A549 (cell line): ENCODE measurements around the gene PDGFRA.

Experiments used
- CTCF ChIP-seq: fragments of >200 bp; sonication (Bioruptor Twin); formaldehyde crosslinking; IDR thresholded peaks from 3 replicates; pipeline ENCODE4 v1.5.1; 2016
- PBX3 ChIP-seq: IDR thresholded peaks from 2 replicates; pipeline ENCODE4 v1.6.1; 2012
- POLR2A ChIP-seq: IDR thresholded peaks from 2 replicates; pipeline ENCODE4 v1.6.1; 2012; ENCODE audit warnings: mild to moderate bottlenecking, low read length
- RAD21 ChIP-seq, 2 experiments: fragments of >200 bp in 1 of 2; sonication (Bioruptor Twin) in 1 of 2; formaldehyde crosslinking in 1 of 2; IDR thresholded peaks in 1 of 2; conservative IDR thresholded peaks in 1 of 2; 2 replicates in 1 of 2; 3 replicates in 1 of 2; pipeline ENCODE4 v1.6.1; 2012 to 2018; ENCODE audit warnings: inconsistent platforms in 1 of 2
- SREBF2 ChIP-seq: fragments of 450-650 bp; IDR thresholded peaks from 2 replicates; pipeline ENCODE4 v1.6.1; 2014; ENCODE audit warnings: mild to moderate bottlenecking, moderate library complexity
- USF2 ChIP-seq: fragments of 450-650 bp; IDR thresholded peaks from 2 replicates; pipeline ENCODE4 v1.6.1; 2014; ENCODE audit warnings: antibody characterized with exemption
- TF ChIP-seq, protein P1 (sequence below): IDR thresholded peaks from 2 replicates; pipeline ENCODE4 v1.6.1; 2012; ENCODE audit warnings: low read depth, borderline replicate concordance
- TF ChIP-seq, protein P2 (sequence below): fragments of 250-450 bp; sonication (Bioruptor Pico); IDR thresholded peaks from 2 replicates; pipeline ENCODE4 v1.5.0; 2021; ENCODE audit warnings: mild to moderate bottlenecking, moderate library complexity, borderline replicate concordance
- TF ChIP-seq, protein P3 (sequence below): fragments of 200-600 bp; sonication (generic); IDR thresholded peaks from 2 replicates; pipeline ENCODE4 v1.6.1; 2016; ENCODE audit warnings: antibody characterized with exemption, mild to moderate bottlenecking, moderate library complexity

DNA sequence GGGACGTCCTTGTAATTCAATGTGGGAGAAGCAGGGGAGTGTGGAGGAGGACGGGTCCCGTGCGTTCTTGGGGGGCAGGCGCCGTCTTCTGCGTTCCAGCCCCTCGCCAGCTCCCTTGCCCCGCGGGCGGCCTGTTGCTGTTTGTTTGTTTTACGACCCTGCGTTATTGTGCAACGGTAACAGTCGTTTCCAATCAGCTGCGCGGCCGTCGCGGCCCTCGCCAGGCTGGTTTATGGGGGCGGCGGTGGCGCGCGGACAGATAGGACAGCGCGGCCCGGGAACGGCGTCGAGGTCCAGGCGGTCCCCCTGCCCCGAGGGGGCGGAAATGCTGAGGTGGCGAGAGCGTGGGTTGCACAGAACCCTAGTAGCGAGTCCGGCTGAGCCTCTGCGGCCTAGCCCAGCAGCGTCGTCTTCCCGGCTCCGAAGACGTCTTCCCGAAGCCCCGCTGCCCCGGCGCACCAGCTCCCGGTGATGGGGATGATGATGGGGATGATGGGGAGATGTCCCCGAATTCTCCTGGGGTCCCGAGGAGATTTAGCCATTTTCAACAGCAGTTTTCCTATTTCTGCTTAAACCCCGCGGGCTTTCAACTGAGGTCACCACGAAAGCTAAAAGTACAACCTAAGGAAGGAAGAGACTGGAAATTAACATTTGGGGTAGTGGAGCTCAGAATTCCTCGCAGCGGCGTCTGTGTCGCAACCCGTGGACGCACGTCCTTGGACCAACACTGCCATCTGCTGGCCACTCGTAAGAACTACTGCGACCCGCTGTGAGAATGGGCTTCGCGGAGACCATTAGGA, 4.8 kb downstream of the PDGFRA start:
- TF ChIP-seq PBX3, result no peak
- TF ChIP-seq, protein P1, sequence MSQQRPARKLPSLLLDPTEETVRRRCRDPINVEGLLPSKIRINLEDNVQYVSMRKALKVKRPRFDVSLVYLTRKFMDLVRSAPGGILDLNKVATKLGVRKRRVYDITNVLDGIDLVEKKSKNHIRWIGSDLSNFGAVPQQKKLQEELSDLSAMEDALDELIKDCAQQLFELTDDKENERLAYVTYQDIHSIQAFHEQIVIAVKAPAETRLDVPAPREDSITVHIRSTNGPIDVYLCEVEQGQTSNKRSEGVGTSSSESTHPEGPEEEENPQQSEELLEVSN, result no peak
- no peak for TF ChIP-seq SREBF2
- peak; percentile 81 to 88 for TF ChIP-seq RAD21 (conservative IDR thresholded peaks at IDR 0.05 in 1 of 2, IDR thresholded peaks at IDR 0.05 in 1 of 2)
- no peak for TF ChIP-seq USF2
- peak; percentile 73 for TF ChIP-seq CTCF
- TF ChIP-seq, protein P2, sequence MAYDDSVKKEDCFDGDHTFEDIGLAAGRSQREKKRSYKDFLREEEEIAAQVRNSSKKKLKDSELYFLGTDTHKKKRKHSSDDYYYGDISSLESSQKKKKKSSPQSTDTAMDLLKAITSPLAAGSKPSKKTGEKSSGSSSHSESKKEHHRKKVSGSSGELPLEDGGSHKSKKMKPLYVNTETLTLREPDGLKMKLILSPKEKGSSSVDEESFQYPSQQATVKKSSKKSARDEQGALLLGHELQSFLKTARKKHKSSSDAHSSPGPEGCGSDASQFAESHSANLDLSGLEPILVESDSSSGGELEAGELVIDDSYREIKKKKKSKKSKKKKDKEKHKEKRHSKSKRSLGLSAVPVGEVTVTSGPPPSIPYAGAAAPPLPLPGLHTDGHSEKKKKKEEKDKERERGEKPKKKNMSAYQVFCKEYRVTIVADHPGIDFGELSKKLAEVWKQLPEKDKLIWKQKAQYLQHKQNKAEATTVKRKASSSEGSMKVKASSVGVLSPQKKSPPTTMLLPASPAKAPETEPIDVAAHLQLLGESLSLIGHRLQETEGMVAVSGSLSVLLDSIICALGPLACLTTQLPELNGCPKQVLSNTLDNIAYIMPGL (CRISPR knock-in tag), result no peak
- TF ChIP-seq, protein P3, sequence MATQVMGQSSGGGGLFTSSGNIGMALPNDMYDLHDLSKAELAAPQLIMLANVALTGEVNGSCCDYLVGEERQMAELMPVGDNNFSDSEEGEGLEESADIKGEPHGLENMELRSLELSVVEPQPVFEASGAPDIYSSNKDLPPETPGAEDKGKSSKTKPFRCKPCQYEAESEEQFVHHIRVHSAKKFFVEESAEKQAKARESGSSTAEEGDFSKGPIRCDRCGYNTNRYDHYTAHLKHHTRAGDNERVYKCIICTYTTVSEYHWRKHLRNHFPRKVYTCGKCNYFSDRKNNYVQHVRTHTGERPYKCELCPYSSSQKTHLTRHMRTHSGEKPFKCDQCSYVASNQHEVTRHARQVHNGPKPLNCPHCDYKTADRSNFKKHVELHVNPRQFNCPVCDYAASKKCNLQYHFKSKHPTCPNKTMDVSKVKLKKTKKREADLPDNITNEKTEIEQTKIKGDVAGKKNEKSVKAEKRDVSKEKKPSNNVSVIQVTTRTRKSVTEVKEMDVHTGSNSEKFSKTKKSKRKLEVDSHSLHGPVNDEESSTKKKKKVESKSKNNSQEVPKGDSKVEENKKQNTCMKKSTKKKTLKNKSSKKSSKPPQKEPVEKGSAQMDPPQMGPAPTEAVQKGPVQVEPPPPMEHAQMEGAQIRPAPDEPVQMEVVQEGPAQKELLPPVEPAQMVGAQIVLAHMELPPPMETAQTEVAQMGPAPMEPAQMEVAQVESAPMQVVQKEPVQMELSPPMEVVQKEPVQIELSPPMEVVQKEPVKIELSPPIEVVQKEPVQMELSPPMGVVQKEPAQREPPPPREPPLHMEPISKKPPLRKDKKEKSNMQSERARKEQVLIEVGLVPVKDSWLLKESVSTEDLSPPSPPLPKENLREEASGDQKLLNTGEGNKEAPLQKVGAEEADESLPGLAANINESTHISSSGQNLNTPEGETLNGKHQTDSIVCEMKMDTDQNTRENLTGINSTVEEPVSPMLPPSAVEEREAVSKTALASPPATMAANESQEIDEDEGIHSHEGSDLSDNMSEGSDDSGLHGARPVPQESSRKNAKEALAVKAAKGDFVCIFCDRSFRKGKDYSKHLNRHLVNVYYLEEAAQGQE, result no peak
- TF ChIP-seq POLR2A, result no peak
